Epithelial cell of proximal tubule (primary cell): ENCODE measurements around the gene HNRNPAB. TPM values are rescaled to one million over a fixed set of nuclear protein-coding genes. Genes with fewer than 3 reads are reported as not detected.
"Not testable (repeated sequence)": the region's sequence is repeated elsewhere in the genome, so short reads cannot be mapped to it uniquely, and the experiment has no call there.

Experiments used
- DNase-seq: peaks from one replicate; pipeline ENCODE4 v3.0.0-alpha.2; 2011; ENCODE audit warnings: low read depth
- H3K4me3 ChIP-seq: 2 replicates; pipeline ENCODE4 v1.5.1; 2011; ENCODE audit warnings: low read depth, mild to moderate bottlenecking, low read length
- total RNA-seq: library from RNA; depleted of rRNA; stranded (reverse); fragments of >200 nt; gene quantifications from 2 replicates; pipeline ENCODE4 v1.2.3, GENCODE V29; 2015
- TF ChIP-seq, protein P1 (sequence below): conservative IDR thresholded peaks from 2 replicates; pipeline ENCODE4 v1.5.1; 2012; ENCODE audit warnings: low read depth, mild to moderate bottlenecking, low read length

Gene HNRNPAB
- total RNA-seq, 1 donor from 2014 or later = 189 TPM

DNA sequence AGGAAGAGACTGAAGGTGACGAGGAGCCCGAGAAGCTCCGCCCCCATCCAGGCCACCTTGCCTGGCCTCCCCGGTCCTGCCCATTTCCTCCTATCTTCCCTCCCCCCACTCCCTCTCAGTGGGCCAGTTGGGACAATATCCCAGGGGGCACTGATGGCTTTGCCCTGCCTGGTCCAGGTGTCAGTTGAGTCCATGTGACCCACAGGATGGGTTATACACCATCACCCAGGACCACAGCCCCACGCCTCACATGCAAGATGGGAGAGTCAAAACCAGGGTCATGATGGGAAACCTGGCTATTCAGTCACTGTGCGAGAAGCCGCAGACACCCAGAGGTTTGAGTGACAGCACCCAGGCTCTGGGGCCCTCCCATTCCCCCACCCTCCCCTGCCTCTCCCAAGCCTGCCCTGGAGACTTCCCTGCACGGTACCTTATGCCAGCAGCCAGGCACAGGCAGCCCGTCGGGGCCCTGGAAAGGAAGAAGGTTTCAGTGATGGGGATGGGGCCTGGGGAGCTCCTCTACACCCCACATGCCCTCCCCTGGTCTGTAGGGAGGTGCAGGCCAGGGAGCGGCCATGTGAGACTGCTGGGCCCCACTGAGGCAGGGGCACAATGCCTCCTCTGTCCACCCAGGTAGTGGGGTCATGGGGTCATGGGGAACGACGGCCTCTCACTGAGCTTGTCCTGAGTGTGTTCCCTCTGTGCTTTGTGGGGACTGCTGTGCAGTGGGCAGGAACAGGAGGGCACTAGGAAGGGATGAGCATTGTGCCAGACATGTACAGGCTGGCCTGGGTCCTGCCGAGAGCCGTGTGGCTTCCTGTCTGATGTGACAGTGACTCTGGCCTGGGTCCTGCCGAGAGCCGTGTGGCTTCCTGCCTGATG is 34.6 kb downstream of the HNRNPAB start:
- no peak overlapping the region for H3K4me3 ChIP-seq
- no peak for DNase-seq
- TF ChIP-seq, protein P1, sequence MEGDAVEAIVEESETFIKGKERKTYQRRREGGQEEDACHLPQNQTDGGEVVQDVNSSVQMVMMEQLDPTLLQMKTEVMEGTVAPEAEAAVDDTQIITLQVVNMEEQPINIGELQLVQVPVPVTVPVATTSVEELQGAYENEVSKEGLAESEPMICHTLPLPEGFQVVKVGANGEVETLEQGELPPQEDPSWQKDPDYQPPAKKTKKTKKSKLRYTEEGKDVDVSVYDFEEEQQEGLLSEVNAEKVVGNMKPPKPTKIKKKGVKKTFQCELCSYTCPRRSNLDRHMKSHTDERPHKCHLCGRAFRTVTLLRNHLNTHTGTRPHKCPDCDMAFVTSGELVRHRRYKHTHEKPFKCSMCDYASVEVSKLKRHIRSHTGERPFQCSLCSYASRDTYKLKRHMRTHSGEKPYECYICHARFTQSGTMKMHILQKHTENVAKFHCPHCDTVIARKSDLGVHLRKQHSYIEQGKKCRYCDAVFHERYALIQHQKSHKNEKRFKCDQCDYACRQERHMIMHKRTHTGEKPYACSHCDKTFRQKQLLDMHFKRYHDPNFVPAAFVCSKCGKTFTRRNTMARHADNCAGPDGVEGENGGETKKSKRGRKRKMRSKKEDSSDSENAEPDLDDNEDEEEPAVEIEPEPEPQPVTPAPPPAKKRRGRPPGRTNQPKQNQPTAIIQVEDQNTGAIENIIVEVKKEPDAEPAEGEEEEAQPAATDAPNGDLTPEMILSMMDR = no peak

DNA sequence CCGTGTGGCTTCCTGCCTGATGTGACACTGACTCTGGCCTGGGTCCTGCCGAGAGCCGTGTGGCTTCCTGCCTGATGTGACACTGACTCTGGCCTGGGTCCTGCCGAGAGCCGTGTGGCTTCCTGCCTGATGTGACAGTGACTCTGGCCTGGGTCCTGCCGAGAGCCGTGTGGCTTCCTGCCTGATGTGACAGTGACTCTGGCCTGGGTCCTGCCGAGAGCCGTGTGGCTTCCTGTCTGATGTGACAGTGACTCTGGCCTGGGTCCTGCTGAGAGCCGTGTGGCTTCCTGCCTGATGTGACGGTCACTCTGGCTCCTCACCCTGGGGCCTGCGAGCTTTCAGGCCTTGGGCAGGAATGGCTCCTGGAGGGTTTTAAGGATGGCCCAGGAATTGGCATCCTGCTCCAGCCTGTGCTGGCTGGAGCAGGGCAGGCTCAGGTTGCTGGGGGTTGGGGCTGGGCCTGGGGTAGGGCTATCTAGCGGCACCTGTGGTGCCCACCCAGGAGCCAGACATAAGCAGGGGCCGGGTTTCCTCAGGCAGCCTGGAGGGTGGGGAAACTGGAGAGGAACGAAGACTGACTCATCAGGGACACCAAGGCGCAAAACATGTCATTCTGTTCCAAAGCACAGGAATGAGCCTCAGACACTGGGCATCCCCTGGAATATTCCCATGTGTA is 35.4 kb downstream of the HNRNPAB start:
- DNase-seq = not testable (repeated sequence)

DNA sequence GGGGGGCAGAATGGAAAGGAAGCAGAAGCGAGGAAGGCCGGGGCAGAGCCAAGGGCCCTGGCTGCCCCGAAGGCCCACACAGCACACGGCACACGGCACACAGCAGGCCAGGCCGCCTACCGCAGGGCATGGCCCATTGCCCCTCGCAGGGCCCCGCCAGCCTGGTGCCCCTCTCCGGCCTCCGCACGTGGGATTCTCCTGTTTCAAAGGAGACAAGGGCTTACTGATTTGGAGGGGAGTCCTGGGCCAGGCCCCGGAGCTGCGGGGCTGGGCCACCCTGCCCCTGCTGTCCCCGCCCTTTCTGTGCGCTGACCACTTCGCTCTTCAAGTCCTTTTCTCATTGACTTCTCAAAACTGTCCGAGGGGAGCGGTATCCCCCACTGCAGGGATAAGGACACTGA is 36.0 kb downstream of the HNRNPAB start:
- no peak for DNase-seq
- TF ChIP-seq, protein P1 = no peak

More for the DNA sequence above, 35.4 kb downstream of the HNRNPAB start:
- not testable (repeated sequence) for H3K4me3 ChIP-seq

DNA sequence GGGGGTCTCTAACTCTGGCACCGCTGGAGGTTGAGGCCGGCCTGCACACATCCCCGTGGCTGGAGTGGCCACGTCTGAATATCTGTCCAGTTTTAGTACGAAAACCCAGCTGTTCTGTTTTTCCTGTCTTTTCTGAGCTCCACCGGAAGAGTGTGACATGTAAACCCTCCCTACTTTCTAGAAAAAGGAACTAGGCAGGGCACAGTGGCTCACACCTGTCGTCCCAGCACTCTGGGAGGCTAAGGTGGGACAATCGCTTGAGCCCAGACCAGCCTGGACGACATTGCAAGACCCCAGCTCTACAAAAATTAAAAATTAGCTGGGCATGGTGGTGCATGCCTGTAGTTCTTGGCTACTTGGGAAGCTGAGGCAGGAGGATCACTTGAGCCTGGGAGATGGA is 36.4 kb downstream of the HNRNPAB start:
- DNase-seq = no peak
- no peak overlapping the region for H3K4me3 ChIP-seq
- TF ChIP-seq, protein P1 = no peak

More for the DNA sequence above, 36.0 kb downstream of the HNRNPAB start:
- no peak overlapping the region for H3K4me3 ChIP-seq

- TF ChIP-seq, protein P1 = no peak
- no peak overlapping the region for H3K4me3 ChIP-seq
Observed at GRCh38 chr5:178241231-178241663, 36.9 kb downstream of the HNRNPAB start.

DNA sequence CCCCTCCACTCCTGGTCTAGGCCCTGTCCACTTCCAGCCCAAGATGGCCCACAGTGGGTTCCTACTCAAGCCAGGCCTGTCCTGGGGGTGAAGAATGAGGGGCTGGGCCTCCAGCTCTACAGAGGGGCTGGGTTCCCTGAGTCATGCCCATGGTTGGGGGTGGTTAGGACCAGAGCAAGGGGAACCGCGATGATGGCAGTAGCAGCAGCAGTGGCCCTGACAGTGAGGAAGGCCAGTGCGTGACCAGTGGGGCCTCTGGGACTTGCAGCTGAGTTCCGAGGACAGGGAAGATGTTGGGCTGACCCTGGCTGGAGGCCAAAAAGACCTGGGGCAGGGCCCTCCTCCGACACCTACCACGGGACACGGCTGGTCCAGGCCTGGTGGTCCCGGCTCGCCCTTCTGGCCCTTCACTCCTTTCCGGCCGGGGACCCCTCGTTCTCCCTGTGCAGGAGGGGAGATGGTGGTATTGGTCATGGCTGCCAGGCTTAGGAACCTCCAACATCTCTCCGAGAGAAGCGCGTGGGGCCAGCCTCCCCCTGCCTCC is 37.4 kb downstream of the HNRNPAB start:
- TF ChIP-seq, protein P1 = no peak
- H3K4me3 ChIP-seq = no peak overlapping the region
- DNase-seq = no peak

More at GRCh38 chr5:178241231-178241663, 36.9 kb downstream of the HNRNPAB start:
- DNase-seq = no peak

DNA sequence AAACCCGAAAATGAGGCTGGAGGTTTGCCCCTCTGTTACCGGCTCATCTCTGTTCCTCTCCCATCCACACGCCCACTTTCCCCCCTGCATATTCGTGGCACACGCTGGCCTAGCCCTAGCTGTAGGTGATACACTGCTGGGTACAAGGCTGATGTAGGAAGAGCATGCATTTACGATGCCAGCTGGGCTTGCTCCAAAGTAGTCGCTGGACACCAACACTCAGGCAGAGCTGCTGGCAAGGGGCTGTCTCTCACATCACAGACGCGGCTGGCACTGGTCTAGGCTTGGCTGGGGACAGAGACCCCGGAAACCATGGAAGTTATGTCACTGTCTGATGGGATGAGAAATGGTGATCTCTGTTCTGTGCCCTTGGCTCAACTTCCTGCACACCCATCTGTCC is 38.1 kb downstream of the HNRNPAB start:
- no peak overlapping the region for H3K4me3 ChIP-seq
- DNase-seq = no peak
- TF ChIP-seq, protein P1 = no peak
